ENCODE measurements around the gene SEZ6.
A peak's percentile ranks its signal among the peaks of the same experiment; 100 is the strongest.

SEZ6 gene

DNA sequence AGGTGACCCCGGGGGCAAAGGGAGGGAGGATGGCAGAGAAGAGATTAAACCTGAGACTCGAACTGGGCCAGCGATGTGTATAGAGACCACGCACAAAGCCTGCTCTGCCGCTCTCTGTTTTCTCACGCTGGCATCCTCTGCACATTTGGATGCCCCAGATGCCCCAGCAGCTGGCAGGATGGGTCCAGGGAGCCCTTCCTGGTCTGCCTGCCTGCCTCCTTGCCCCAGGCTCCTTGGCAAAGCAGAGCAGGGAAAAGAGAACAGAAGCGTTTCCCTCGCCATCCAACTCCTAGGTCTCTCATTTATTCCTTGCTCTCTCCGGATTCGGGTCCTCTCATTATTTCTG is 31.9 kb upstream of the SEZ6 start:
- no peak for DNase-seq (ENCODE audit: low spot score)

DNA sequence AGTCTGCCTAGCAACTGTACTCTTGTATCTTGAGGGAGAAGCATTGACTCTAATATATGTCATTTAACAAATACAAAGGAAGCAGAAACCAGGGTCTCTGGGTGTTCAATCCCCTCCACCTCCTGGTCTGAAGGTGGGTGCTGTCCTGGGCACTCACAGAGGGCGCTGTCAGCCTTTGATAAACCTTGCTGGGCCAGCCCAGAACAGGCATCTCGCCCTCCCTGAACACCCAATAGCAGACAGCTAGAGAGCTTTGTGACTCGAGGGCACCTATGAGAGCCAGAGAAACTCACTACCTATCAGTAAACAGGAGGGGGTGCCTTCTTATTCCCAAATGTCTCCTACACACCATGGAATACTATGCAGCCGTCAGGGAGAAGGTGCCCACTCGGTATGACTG is 30.8 kb upstream of the SEZ6 start:
- DNase-seq (ENCODE audit: low spot score) = no peak

DNA sequence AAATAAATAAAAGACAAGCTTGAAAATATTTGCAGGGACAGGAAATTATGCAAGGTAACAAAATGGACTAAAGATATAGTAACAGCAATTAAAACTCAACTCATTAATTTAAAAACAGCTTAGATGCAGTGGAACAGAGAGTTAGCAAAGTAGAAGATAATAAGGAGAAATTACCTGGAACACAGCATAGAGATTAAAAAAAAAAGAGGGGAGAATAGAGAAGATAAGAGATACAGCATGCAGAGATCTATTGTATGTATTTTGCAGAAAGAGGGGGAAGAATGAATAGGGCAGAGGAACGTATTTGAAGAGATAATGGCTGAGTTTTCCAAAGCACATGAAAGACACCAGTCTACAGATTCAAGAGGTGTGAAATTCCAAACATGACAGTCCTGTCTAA is 28.7 kb upstream of the SEZ6 start:
- no peak for DNase-seq (ENCODE audit: low spot score)

DNA sequence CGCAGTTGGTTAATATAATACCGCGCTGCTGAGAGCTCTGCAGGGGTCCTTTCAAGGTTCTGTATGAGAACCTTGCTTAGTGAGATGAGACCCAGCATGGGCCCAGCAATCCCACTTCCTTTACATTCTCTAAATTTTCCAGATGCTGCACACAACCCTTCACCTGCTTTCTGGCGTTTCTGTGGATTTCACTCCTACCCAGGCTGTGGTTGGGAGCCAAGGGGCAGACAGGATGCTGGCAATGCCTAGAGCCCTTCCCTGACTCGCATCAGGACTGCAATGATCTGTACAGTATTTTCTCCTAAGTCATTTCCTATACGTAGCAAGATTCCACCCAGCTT is 27.0 kb upstream of the SEZ6 start:
- DNase-seq (ENCODE audit: low spot score) = no peak

DNA sequence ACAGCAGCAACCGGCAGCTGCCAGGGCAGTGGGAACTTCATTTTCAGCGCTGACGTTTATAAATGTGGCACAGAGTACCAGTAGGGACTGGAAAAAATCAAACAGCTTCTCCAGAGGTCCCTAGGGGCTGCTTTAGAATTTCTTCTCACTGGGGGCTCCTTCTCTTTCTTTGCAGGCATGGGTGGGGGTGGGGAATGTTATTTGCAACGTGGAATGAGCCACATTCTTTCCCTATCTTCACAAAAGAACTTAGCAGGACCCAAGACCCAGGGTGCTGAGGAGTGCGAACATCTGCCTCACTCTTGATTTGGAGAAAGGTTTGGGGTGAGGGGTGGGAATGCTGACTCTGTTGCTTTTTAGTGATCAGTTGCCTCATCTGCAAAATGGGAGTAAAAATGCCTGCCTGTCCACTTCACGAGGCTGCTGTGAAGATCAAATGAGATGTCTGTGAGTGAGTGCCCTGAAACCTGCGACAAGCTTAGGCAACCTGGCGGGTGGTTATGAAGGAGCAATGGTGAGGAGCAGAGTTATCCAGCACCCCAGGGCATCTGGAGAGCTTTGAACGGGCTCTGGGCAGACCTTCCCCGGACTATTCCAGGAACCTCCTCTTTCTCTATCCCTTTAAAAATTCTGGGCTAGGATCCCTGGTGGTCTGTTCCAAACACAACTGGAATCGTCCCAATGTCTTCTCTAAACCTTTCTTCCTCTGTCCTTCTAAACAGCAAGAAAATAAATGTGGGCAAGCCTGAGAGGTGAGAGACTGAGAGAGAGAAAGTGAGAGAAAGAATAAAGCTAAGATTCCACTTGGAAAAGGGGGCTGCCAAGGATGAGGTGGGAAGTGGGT is 26.4 kb upstream of the SEZ6 start:
- no peak for DNase-seq (ENCODE audit: low spot score)

DNA sequence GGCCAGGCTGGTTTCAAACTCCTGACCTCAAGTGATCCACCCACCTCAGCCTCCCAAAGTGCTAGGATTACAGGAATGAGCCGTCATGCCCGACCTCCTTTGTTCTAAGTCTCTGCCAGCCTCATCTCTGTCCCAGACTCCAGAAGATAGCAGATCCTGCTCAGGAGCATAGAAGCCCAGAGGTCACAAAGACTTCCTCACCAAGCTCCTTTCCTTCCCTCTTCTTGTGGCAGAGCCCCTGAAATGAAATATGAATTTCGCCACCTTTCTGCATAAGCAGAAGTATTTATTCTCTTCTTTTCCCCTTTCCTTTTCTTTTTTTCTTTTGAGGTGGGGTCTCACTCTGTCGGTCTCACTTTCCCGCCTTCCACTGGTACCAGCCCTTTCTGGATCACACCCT is 25.7 kb upstream of the SEZ6 start:
- DNase-seq (ENCODE audit: low spot score) = no peak

DNA sequence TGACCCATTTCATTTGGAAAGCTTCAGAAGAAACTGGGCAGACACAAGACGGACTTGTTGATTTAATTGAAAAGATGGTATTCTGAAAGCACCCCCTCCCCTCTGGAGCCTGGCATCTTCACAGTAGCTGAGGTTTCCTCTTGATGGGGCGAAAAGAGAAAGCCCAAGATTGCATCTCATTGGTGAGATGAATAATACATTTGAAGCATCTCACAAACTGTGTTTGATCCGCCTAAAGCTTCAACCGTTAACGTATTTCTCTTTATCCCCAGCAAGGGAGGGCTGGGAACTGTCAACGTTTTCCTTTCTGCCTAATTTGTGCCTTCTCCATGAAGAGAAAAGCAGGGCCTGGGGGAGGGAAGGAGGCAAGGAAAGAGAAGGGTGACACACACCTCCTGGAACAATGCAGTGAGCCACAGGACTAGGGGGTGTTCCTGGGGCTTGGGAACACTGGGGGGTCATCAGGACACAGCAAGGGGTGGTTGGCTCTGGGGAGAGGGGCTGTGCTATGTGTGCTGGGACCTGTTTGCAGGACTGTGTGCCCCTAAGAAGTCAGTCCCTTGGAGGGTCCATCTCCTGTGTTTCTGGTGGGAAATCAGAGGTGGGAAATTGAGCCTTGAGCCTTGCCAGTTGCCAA is 18.6 kb upstream of the SEZ6 start:
- DNase-seq (ENCODE audit: low spot score) = no peak

DNA sequence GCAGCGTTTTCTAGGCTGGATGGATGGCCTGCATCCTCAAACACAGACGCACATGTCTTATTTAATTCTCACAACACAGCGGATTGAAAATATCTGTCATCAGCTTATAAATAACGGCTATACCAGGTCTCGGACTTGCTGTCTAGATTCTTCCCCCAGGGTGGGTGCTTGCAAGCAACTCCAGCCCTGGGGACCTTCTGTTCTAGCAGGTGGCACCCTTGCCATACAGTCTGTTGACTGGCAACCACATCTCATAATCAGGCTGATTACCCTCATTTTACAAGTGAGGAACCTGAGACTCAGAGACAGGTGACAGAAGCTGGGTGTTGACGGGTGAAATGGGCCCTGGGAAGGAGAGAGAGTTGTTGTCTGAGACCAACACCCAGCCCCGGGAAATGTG is 16.2 kb upstream of the SEZ6 start:
- no peak for DNase-seq (ENCODE audit: low spot score)

DNA sequence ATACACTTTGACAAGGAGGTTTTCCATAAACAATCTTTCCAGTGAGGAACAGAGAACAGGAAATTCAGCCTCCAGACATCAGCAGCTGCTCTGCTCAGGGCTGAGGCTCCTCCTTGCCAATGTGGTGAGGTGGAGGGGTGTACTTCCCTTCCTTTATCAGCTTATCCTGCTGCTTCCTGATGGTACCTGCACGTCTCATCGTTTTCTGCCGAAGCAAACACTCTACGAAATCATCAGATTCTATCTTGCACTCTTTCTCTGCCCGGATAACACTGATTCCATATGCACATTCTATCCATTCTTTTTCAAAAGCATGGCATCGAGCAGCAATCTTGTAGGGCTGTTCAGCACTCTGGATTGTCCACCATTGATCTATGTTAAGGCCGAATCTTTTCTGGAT is 15.4 kb upstream of the SEZ6 start:
- no peak for DNase-seq (ENCODE audit: low spot score)

DNA sequence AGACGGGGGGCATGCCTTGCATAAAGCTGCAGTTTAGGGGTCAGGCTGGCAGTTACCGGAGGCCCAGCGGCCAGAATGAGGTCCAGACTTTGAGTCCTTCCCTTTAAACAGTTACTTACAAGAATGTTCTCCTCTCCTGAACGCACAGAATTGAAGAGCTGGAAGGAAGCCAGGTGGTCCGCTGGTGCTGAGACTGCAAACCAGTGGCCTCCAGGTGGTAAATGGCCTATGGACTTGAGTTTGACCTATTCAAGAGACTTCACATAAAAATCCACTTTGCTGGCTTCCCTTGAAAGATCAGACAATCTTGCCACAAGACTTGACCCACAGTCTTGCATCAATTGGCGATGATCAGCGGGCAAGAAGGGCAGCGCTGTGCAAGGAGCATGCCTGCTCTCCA is 14.7 kb upstream of the SEZ6 start:
- DNase-seq (ENCODE audit: low spot score) = no peak

DNA sequence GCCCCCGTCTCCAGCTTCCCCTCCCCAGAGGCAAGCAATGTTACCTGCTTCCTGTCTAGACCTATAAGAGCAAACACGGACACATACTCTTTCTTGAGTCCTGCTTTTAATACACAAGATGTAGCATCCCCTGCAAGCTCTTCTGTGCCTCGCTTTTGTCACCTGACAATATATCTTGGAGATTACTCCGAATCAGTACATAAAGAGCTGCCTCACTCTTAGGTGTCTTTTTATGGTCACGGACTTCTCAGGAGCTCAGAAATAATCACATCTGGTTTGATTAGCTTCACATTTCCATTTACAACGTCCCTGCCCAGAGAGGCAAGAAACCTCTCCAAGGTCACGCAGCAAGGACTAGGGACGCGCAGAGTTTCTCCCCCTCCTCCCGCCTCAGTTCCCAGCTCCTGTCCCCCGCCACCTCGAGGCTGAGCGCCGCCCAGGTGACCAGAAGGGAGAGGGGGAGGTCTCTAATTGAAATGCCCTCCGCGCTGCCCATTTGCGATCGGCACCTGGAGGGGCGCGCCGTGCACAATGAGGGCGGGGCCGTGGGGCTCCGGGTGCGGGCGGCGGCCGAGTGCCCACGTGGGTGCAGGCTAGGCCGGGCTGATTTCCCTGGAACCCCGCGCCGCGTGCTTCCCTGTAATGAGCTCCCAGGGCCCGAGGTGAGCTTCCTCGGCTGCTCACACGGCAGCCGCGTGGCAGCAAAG is 13.8 kb upstream of the SEZ6 start:
- DNase-seq (ENCODE audit: low spot score) = no peak

DNA sequence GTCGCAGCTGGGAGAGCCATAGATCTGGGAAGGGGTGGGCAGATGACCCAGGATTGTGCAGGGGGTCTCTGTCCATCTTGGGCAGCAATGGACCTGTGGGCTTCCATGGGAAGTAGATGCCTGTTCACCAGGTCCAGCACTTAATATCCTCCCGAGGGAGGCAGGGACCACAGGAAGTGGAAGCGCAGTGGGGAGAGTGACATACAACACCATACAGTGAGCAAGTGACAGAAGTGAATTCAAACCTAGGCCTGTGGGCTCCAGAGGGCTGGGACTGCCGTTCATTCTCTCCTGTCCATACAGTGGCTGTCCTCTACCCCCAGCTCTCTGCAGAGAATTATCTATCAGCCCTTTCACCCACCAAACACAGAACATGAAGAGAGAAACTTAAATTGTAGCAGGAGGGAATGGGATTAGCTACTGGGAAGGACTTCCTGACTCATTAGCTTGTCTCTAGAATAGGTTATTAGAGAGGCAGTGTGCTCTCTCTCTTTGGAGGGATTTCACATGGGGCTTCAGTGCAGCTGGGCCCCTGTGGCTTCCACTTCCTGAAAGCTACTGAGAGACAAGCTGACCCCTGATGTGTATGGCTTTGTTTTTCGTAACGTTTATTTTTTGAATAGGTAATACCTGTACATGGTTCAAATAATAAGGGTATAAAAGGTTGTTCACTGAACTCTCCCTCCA is 13.1 kb upstream of the SEZ6 start:
- DNase-seq (ENCODE audit: low spot score) = no peak

DNA sequence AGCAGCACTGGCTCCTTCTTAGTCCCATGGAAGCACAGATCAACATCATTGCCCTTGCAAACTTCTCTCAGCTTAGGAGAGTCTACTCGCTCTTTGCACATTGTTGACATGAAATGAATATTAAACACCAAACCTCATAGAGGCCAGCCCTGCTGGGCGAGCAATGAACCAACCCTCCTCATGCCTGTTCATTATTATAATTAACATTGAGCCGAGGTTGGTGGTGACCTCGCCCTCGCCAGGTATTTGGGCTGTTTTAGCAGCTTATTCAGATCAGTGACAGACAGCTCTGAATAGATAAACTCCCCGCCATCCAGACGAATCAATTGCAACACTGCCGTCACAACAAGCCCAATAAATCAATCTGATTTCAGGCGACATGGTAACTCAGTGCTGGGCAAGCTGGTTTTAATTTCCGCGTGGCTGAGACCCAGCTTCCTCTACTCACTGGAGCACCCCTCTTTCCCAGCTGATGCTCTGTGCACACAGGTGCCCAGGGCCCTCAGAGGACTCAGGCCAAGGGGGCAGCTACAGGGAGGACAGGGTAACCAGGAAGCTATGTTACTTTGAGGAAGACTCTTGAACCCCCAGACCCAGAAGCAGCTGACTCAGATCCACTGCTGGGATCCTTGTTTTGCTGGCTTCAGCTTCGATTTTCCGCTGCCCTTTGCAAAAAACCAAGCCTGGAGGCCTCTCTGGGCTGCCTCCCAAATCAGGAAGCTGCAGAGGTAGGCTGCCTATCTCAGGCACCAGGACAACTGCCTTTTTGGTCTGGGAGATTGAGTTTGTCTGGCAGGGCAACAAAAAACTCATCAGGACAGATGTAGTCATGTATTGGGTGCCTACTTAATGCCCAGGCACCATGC is 10.7 kb upstream of the SEZ6 start:
- no peak for DNase-seq (ENCODE audit: low spot score)

DNA sequence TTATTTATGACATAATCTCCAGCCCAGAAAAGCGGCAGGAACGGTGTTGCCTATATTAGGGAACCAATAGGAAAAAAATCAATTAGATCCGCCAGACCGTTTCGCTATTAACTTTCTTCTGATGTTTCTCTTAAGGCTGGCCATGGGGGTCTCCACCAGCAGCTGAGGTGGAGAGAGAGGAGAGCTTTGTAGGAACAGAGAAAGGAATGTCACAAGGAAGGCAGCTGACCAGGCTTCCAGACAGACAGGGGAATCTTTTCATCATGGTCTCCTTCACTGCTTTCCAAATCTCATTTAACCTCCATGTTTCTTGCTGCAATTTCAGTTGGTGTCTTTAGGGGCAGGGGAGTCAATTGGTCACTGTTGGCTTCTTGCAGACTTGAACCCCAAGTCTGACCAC is 8.9 kb upstream of the SEZ6 start:
- DNase-seq (ENCODE audit: low spot score) = no peak

DNA sequence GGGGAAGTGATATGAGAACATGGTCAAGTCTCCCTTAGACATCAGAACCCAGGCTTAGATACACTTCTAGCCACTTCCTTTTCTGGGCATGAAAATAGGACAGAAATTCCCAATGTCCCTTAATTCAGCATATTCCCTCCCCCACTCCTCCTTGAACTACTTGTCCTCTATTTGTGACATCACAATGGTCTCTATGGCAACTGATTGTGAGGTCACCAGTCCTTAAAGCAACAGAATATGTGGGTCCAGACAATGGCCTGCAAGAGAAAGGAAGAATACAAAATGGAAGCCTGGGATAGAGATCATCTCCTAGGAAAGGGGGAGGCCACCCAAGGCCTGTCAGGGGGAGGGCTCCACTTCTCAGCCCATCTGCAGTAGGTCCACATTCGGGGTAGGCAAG is 6.7 kb upstream of the SEZ6 start:
- no peak for DNase-seq (ENCODE audit: low spot score)

DNA sequence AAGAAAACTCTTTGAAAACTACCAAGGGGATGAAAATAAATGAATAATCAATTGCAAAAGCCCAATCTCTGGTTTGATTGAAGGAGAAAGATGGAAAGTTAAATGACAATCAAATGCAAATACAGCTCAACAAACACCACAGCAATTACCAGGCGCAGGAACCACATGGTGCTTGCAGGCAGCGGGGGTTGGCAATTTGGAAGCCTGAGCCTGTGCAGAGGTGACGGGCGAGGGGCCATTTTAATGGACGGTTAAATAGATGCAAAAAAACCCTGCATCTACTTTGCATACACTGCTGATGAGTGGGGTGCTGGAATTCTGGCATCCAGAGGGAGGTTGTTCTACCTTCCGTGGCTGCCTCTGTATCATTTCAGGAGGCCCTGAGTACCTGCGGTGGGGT is 4.8 kb upstream of the SEZ6 start:
- no peak for DNase-seq (ENCODE audit: low spot score)

DNA sequence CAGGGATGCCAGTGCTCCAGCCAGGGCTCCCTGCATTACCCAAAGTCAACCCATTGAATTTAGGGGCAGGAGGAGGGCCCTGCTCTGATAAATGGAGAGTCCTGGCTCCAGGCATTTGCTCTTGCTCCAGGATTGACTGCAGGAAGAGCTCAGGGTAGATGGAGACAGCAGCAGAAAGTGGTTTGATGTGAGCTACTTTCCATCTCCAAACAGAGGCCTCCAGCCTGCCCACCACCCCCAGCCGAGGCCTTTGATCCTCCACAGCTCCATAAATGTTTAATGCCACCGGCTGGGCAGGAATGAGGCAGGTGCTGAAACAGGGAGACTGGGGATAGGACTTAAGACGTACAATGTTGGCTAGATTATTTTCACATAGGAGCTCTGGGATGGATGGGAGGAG is 4.3 kb upstream of the SEZ6 start:
- DNase-seq (ENCODE audit: low spot score) = no peak

DNA sequence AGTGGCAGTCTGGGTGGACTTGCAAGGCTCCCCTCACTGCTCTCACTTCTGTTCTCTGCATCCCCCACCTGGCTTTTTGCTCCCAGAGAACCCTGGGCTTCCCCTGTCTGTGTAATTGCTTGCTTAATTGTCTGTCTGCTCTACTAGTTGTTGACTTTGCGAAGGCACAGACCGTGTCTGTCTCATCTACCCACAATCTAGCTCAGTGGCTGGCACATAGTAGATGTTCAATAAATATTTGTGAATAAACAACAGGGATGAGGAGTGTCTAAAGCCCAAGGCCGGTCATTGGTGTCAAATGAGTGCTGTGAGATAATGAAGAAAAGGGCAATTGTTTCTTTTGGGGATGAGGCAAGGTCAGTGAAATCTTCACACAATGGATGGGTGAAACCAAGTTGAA is 2.8 kb upstream of the SEZ6 start:
- no peak for DNase-seq (ENCODE audit: low spot score)

DNA sequence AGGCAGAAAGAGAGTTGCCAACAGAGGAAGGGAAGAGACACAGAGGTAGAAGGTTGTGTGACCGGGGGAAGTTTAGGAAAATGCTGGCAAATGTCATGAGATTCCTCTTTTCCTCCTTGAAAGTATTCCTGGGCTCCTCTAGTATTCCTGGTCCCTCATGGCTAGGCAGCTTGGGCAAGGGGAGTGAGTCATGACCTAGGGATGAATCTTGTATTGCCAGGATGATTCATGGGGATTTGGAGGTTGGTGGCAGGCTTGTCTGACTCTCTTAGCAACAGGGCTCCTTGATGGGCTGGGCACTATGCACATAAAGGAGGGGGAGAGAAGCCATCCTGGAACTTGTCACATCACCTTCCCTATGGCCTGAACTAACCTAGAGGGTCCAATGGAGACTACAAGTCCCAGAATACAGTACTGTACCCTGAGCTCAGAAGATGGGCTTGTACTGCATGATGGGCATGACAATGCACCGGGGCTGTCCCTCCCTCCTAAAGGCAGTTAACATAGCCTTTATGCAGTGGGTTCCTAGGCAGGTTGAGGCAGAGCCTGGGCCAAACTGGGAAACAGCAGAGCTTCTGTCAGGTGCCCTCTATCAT is 2.1 kb upstream of the SEZ6 start:
- peak; percentile 44 for DNase-seq (ENCODE audit: low spot score)

DNA sequence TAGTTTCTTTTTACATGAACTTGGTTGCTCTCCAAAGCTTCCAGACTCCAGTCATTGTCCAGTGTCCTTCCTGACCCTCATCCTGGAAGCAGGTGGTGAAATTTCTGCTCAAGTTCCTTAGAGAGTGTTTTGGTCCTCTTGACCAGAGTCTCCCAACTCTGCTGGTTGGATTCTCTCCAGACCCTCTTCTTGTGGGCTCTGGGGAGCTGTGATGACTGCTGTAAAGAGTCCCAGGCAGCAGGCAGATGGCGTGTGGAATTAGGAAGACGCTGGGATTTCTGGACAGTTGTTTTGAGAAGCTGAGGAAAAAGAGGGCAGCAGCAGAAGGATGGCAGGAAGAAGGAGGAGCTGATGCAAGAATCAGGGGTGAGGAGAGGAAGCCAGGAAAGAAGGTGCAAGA is 1.6 kb upstream of the SEZ6 start:
- no peak for DNase-seq (ENCODE audit: low spot score)

DNA sequence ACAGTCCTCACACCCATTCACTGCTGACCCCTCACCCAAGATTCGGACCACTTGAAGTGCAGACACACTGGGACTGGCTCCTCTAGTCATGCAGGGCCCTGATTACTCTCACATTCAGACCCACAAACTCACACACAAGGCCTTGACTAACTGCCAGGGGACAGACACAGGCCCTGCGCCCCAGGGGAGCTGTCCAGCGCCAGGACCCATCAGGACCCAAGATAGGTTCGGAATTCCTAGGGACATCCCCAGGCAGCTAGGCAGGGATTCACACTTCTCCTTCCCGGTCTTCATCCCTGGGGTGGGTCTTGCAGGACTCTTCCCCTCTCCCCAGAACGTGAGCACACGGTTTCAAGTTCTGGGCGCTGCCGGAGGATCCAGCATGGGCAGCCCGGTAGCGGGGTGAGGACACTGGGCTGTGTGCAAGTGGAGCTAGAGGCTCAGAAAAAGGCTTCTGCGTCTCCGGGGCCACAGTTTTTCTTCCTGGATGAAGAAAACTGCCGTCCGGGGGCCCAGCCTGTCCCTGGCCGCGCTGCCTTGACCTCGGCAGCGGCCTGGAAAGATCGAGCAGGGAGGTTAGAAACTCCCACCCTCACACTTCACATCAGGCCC is 1.6 kb downstream of the SEZ6 start:
- DNase-seq (ENCODE audit: low spot score) = no peak
